ENCODE measurements around the gene VGF. TPM values are rescaled to one million over a fixed set of nuclear protein-coding genes. Genes with fewer than 3 reads are reported as not detected.

VGF gene
- polyA plus RNA-seq, 1 donor (not counting 4 experiments of a cell fraction or from before 2014, with no cell fraction given), result 0.04 TPM

DNA sequence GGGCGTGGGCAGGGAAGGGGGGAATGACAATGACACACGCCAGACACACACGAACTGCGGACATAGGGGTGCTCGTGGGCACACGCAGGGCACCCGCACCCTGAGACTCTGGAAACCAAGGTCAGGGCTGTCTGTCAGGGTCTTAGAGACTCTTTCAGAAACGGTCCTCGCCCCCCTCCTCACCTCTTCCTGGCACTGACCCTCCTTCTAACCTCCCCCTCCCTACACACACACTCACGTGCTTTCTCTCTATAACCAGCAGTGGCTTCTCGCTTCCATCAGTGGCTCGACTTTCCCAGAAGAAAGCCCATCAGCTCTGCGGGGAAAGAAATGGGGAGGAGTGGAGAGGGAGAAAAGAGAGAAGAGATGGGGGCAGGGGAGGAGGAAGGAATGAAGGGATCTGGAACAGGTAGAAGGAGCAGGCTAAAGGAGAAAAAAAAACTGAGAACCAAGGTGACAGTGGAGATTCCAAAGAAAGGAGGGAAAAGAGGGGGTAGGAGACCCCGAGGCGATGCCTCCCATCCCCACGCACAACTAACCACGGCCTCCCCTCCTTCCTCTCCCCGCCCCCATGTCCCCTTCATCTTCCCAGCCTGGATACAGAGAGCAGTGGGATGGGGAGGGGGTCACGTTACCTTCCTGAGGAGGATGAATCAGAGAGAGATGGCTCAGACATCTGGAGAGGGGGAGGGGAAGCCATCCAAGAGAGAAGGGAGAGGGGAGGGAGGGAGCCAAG, 1.7 kb upstream of the VGF start:
- Histone ChIP-seq H4K20me1 (ENCODE audit: control insufficient read depth, extremely low read depth, insufficient read depth, low read length) (peaks cover 3% of the 10 kb centered on the region), H3K9ac (ENCODE audit: control insufficient read depth, extremely low read depth, insufficient read depth, low read length) (no peak overlapping the region), H3K9me3 (ENCODE audit: control insufficient read depth, low read depth, low read length) (no peaks in the 10 kb centered on the region), H3K9me1 (ENCODE audit: control insufficient read depth, extremely low read depth, insufficient read depth, low read length) (no peaks in the 10 kb centered on the region), H3K27me3 (ENCODE audit: control insufficient read depth, extremely low read depth, insufficient read depth, low read length) (peaks cover 73% of the 10 kb centered on the region), H3K27ac (ENCODE audit: control insufficient read depth, insufficient read depth, low read length) (no peak overlapping the region), H3K4me3 (ENCODE audit: control insufficient read depth in 2 of 3, extremely low read depth in 1 of 3, insufficient read depth in 2 of 3, low read depth in 1 of 3, low read length in 3 of 3) (no peak overlapping the region), H3K4me1 (ENCODE audit: control insufficient read depth, extremely low read depth, insufficient read depth, low read length) (peaks cover 34% of the 10 kb centered on the region), H2AFZ (ENCODE audit: control insufficient read depth, low read length) (no peak overlapping the region), H3K36me3 (ENCODE audit: control insufficient read depth in 2 of 2, extremely low read depth in 1 of 2, insufficient read depth in 2 of 2, low read length in 2 of 2) (peaks cover 0 to 6% of the 10 kb centered on the region in 2 experiments), H3K4me2 (ENCODE audit: control insufficient read depth, extremely low read depth, insufficient read depth, low read depth, low read length) (no peak overlapping the region), H3K79me2 (ENCODE audit: control insufficient read depth, insufficient read depth, low read length) (no peaks in the 10 kb centered on the region)
- dilution Hi-C loops (cut with MboI; ENCODE audit: extremely low pct_ligation_motif_present, low sequenced_read_pairs), result no loop called here
- FAIRE-seq, result no peak
- TF ChIP-seq, protein P1, sequence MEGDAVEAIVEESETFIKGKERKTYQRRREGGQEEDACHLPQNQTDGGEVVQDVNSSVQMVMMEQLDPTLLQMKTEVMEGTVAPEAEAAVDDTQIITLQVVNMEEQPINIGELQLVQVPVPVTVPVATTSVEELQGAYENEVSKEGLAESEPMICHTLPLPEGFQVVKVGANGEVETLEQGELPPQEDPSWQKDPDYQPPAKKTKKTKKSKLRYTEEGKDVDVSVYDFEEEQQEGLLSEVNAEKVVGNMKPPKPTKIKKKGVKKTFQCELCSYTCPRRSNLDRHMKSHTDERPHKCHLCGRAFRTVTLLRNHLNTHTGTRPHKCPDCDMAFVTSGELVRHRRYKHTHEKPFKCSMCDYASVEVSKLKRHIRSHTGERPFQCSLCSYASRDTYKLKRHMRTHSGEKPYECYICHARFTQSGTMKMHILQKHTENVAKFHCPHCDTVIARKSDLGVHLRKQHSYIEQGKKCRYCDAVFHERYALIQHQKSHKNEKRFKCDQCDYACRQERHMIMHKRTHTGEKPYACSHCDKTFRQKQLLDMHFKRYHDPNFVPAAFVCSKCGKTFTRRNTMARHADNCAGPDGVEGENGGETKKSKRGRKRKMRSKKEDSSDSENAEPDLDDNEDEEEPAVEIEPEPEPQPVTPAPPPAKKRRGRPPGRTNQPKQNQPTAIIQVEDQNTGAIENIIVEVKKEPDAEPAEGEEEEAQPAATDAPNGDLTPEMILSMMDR (optimal IDR thresholded peaks at IDR 0.05 in 1 of 3, IDR thresholded peaks at IDR 0.05 in 1 of 3, conservative IDR thresholded peaks at IDR 0.05 in 1 of 3; ENCODE audit: extremely low read depth in 1 of 3, insufficient read depth in 2 of 3, low read length in 3 of 3), result no peak
- no peak for TF ChIP-seq EZH2 (IDR thresholded peaks at IDR 0.05; ENCODE audit: low read length)
- no peak for DNase-seq (ENCODE audit: low read depth, low spot score)

DNA sequence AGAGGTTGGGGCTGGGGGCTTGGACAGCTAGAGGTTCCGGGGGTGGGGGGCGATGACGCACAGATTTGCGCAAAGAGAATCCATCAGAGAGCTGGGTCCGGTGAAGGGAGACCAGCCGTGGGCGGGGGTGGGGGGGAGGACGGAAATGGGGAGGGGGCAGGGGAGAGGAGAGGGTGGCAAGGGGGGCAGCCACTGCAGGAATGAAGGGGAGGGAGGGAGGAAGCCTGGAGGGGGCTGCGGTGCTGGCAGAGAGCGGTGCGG, 1.2 kb upstream of the VGF start:
- no peak for FAIRE-seq
- no peak overlapping the region for H2AFZ ChIP-seq (ENCODE audit: control insufficient read depth, low read length)
- H3K4me2 ChIP-seq (ENCODE audit: control insufficient read depth, extremely low read depth, insufficient read depth, low read depth, low read length), result no peak overlapping the region
- no peaks in the 10 kb centered on the region for H3K79me2 ChIP-seq (ENCODE audit: control insufficient read depth, insufficient read depth, low read length)
- TF ChIP-seq, protein P1 (optimal IDR thresholded peaks at IDR 0.05 in 1 of 3, IDR thresholded peaks at IDR 0.05 in 1 of 3, conservative IDR thresholded peaks at IDR 0.05 in 1 of 3; ENCODE audit: extremely low read depth in 1 of 3, insufficient read depth in 2 of 3, low read length in 3 of 3), result no peak
- TF ChIP-seq EZH2 (IDR thresholded peaks at IDR 0.05; ENCODE audit: low read length), result no peak
- H3K36me3 ChIP-seq (ENCODE audit: control insufficient read depth in 2 of 2, extremely low read depth in 1 of 2, insufficient read depth in 2 of 2, low read length in 2 of 2), result peaks cover 0 to 8% of the 10 kb centered on the region in 2 experiments
- H3K9ac ChIP-seq (ENCODE audit: control insufficient read depth, extremely low read depth, insufficient read depth, low read length), result no peak overlapping the region
- H3K27me3 ChIP-seq (ENCODE audit: control insufficient read depth, extremely low read depth, insufficient read depth, low read length), result peaks cover 68% of the 10 kb centered on the region
- H3K27ac ChIP-seq (ENCODE audit: control insufficient read depth, insufficient read depth, low read length), result no peak overlapping the region
- H3K9me1 ChIP-seq (ENCODE audit: control insufficient read depth, extremely low read depth, insufficient read depth, low read length), result no peaks in the 10 kb centered on the region
- H3K4me1 ChIP-seq (ENCODE audit: control insufficient read depth, extremely low read depth, insufficient read depth, low read length), result peaks cover 34% of the 10 kb centered on the region
- H3K4me3 ChIP-seq (ENCODE audit: control insufficient read depth in 2 of 3, extremely low read depth in 1 of 3, insufficient read depth in 2 of 3, low read depth in 1 of 3, low read length in 3 of 3), result no peak overlapping the region
- dilution Hi-C loops (cut with MboI; ENCODE audit: extremely low pct_ligation_motif_present, low sequenced_read_pairs), result no loop called here
- no peaks in the 10 kb centered on the region for H3K9me3 ChIP-seq (ENCODE audit: control insufficient read depth, low read depth, low read length)
- peaks cover 3% of the 10 kb centered on the region for H4K20me1 ChIP-seq (ENCODE audit: control insufficient read depth, extremely low read depth, insufficient read depth, low read length)
- DNase-seq (ENCODE audit: low read depth, low spot score), result no peak
